ENCODE measurements around the gene OR1N1.
"Not testable (repeated sequence)": the region's sequence is repeated elsewhere in the genome, so short reads cannot be mapped to it uniquely, and the experiment has no call there.

Gene OR1N1

DNA sequence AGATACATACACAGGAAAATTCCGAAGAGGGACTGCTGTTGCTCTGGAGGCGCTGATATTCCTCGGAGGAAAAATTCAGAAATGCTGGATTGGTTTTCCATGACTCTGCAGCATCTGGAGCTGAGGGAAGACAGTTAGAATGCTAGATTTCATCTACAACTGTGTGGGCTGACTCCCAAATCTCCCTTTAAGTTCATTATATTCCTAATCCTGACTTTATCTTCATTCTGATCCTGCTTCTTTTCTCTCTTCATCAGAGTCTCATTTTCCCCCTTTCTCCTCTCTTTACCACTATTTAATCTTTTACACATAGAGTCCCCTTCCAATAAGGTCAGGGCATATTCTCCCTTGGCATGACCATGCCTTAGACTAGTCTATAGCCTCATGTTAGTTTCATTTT lies at the start of gene OR1N1:
Gene OR1N1 (minus strand): TSS at position 101 of the 400 bp plus-strand sequence. CDS start 0 bp downstream, at position 101.
- no peak for DNase-seq (ENCODE audit: low spot score)

GRCh38 chr9:122572456-122572855 lies 45.4 kb upstream of the OR1N1 start:
- no peak for DNase-seq (ENCODE audit: low spot score)

DNA sequence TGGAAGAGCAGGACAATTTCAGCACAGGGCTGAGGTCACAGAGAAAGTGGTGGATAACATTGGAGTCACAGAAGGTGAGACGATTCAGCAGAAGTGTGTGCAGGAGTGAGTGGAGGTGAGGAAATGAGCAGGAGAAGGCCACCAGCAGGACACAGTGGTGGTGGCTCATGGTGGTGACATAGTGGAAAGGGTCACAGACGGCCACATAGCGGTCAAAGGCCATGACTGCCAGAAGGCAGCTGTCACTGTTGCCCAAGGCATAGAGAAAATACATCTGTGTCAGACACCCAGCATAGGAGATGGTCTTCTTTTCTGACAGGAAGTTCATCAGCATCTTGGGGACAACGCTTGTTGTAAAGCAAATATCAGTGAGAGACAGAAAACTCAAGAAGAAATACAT lies 40.8 kb upstream of the OR1N1 start:
- no peak for DNase-seq (ENCODE audit: low spot score)

GRCh38 chr9:122562134-122562760 lies 35.2 kb upstream of the OR1N1 start:
- no peak for DNase-seq (ENCODE audit: low spot score)

GRCh38 chr9:122561446-122561845 lies 34.4 kb upstream of the OR1N1 start:
- no peak for DNase-seq (ENCODE audit: low spot score)

DNA sequence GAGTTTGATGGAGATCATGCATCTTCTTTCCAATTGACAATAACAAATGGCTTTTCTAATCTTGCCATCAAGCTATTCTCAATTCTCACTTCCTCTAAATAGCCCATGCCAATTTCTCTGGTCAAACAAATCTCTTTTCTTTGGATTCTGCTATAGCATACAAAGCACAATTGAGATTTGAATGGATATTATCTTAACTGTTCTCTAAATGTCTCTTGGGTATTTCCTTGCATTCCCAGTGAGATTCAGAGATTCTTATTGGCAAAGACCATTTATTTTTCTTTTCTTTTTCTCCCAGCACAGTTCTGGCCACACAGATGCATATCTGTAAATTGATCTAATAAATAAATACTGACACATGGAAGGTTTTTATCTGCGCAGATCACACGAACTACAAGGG lies 25.7 kb upstream of the OR1N1 start, which contains the start of gene OR1N2:
Gene OR1N2 (plus strand): TSS at position 301 of the 400 bp plus-strand sequence. CDS start 100 bp downstream, outside the sequence.
- no peak for DNase-seq (ENCODE audit: low spot score)

GRCh38 chr9:122551371-122551770 lies 24.3 kb upstream of the OR1N1 start:
- no peak for DNase-seq (ENCODE audit: low spot score)

- no peak for DNase-seq (ENCODE audit: low spot score)
These were observed 19.1 kb upstream of the OR1N1 start for GRCh38 chr9:122546196-122546595.

DNA sequence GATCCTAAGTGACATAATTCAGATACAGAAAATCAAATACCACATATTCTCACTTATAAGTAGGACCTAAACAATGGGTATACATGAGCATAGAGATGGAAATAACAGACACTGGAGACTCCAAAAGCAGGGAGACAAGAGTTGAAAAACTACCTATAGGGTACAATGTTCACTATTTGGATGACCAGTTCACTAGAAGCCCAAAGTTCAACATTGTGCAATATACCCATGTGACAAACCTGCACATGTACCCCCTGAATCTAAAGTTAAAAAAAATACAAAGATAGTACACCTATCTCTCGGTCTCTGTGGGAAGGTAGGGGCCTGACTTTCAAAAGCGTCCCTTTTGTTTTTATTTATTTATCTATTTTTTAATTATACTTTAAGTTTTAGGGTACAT lies 11.7 kb upstream of the OR1N1 start:
- DNase-seq (ENCODE audit: low spot score) = no peak

GRCh38 chr9:122537066-122537465 lies 10.0 kb upstream of the OR1N1 start:
- DNase-seq (ENCODE audit: low spot score) = not testable (repeated sequence)

DNA sequence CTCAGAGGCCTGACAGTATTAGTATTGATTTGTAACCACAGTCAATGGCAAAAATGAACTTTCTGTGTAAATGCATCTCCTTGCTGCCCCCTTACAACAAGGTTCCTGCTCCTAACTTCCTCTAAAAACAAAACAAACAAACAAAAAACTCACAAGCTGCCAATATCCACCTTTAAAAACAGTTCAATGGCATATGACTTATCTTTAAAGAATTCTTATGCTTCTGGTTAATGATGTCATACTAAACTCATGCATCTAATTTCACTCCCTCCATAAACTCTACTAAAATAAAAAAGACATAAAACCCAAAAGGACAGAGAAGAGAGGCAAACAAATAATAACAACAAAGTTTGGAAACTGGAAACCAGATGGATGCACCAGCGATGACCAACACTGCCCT lies 9.0 kb upstream of the OR1N1 start:
- DNase-seq (ENCODE audit: low spot score) = no peak

GRCh38 chr9:122531157-122531556 lies 4.1 kb upstream of the OR1N1 start:
- not testable (repeated sequence) for DNase-seq (ENCODE audit: low spot score)

- no peak for DNase-seq (ENCODE audit: low spot score)
These were observed 491 bp downstream of the OR1N1 start for GRCh38 chr9:122526602-122527001.

DNA sequence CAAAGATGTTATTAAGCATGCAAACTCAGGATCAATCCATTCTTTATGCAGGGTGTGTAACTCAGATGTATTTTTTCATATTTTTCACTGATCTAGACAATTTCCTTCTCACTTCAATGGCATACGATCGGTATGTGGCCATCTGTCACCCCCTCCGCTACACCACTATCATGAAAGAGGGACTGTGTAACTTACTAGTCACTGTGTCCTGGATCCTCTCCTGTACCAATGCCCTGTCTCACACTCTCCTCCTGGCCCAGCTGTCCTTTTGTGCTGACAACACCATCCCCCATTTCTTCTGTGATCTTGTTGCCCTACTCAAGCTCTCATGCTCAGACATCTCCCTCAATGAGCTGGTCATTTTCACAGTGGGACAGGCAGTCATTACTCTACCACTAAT lies 7.7 kb downstream of the OR1N1 start:
- DNase-seq (ENCODE audit: low spot score) = no peak

DNA sequence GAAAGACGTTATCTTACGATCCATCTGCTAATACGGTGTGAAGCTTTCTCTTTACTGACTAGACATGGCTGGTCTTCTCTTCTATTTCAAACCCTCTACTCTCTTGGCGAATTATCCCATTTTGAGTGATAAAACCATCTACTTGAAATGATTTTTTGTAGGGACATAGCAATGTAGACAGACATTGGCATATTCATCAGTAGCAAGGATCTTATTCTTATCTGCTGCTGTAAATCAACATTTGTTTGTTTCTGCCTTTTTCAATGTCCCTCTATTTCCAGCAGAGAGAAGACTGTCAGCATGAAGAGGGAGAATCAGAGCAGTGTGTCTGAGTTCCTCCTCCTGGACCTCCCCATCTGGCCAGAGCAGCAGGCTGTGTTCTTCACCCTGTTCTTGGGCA lies 8.3 kb downstream of the OR1N1 start, which contains the start of gene OR1J4:
Gene OR1J4 (plus strand): TSS at position 301 of the 400 bp plus-strand sequence. CDS start 0 bp downstream, at position 301.
- DNase-seq (ENCODE audit: low spot score) = no peak

DNA sequence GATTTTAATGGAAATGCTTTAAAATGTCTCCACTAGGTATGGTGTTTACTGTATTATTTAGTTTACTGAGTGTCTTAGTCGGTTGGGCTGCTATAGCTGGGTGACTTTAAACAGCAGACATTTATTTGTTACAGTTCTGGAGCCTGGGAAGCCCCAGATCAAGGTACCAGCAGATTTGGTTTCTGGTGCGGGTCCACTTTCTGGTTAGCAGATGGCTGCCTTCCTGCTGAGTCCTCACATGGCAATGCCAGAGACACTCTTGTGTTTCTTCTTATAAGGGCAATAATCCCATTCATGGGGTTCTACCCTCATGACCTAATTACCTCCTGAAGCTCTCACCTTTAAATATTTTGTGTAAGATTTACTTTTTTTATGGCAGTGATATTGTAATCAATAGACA lies 8.9 kb downstream of the OR1N1 start:
- DNase-seq (ENCODE audit: low spot score) = no peak

DNA sequence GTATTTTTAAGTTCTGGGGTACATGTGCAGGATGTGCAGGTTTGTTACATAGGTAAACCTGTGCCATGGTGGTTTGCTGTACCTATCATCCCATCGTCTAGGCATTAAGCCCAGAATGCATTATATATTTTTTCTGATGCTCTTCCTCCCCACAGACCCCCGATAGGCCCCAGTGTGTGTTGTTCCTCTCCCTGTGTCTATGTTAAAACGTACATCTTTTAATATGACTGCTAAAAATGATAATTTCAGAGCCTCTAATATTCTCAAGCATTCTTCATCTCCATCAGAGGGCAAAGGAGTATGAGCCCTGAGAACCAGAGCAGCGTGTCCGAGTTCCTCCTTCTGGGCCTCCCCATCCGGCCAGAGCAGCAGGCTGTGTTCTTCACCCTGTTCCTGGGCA lies 16.6 kb downstream of the OR1N1 start, which contains the start of gene OR1J2:
Gene OR1J2 (plus strand): TSS at position 301 of the 400 bp plus-strand sequence. CDS start 0 bp downstream, at position 301.
- no peak for DNase-seq (ENCODE audit: low spot score)

DNA sequence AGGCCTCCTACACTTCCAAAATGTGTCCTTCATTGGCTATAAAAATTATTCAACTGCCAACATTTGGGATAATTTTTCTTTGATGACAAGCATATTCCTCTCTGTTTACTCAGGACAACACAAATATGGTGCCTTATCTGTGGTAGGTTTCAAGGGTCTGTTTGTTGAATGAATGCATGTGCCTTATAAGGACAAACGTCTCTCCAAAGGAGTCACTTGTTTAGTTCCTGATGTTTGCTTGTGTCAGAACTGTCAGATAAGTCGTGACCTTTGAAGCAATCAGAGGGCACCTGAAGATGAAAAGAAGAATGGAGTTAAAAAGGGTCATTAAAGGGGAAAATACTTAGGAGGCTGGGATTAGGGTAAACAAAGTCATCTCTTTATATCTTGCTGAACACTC lies 20.1 kb downstream of the OR1N1 start:
- DNase-seq (ENCODE audit: low spot score) = no peak

- DNase-seq (ENCODE audit: low spot score) = peak; percentile 54
These were observed 28.2 kb downstream of the OR1N1 start for GRCh38 chr9:122498883-122499288.

GRCh38 chr9:122479062-122479461 lies 48.0 kb downstream of the OR1N1 start:
- DNase-seq (ENCODE audit: low spot score) = no peak

DNA sequence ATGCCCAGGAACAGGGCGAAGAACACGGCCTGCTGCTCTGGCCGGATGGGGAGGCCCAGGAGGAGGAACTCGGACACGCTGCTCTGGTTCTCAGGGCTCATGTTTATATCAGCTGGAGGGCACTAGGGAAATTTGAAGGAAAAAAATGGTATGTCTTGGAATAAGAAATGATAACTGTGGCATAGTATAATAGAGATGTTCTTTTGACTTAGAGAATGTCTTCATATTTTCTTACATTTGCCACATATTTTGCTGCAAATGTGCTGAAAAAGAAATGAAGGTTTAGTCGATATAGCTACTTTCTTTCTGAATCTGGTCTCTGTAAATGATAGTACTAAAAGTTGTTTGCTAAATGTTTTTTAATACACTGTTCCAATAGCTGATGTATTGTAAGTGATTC lies 49.3 kb downstream of the OR1N1 start, which contains the start of gene OR1J1:
Gene OR1J1 (minus strand): TSS at position 101 of the 400 bp plus-strand sequence. CDS start 0 bp downstream, at position 101.
- no peak for DNase-seq (ENCODE audit: low spot score)

DNA sequence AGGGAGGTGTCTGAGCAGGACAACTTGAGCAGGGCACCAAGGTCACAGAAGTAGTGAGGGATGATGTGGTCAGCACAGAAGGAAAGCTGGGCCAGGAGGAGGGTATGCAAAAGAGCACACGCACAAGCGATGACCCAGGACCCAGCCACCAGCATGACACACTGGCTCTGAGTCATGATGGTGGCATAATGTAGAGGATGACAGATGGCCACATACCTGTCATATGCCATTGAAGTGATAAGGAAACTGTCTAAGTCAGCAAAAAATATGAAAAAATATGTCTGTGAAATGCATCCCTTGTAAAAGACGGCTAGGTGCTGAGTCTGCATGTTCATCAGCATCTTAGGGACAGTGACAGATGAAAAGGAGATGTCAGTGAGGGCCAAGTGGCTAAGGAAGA lies 49.7 kb downstream of the OR1N1 start:
- peak; percentile 23 for DNase-seq (ENCODE audit: low spot score)
